SK-N-SH (cell line): ENCODE data around the gene MAP6.
A peak's percentile ranks its signal among the peaks of the same experiment; 100 is the strongest.

Experiments used
- EZH2phosphoT487 ChIP-seq: fragments of 200-600 bp; sonication (generic); IDR thresholded peaks from 2 replicates; pipeline ENCODE4 v1.6.1; 2017; ENCODE audit warnings: low read depth, mixed run types, mild to moderate bottlenecking, antibody characterized with exemption, moderate library complexity, borderline replicate concordance
- JUND ChIP-seq: IDR thresholded peaks from 2 replicates; pipeline ENCODE4 v1.4.0; 2012
- YY1 ChIP-seq: IDR thresholded peaks from 2 replicates; pipeline ENCODE4 v1.4.0; 2012; ENCODE audit warnings: low read depth, mild to moderate bottlenecking
- TF ChIP-seq, protein P1 (sequence below): fragments of 200-600 bp; sonication (generic); IDR thresholded peaks from 2 replicates; pipeline ENCODE4 v1.6.1; 2017; ENCODE audit warnings: antibody characterized with exemption, mild to moderate bottlenecking, moderate library complexity
- TF ChIP-seq, protein P2 (sequence below): IDR thresholded peaks from 2 replicates; pipeline ENCODE4 v1.4.0; 2012; ENCODE audit warnings: low read depth, borderline replicate concordance

DNA sequence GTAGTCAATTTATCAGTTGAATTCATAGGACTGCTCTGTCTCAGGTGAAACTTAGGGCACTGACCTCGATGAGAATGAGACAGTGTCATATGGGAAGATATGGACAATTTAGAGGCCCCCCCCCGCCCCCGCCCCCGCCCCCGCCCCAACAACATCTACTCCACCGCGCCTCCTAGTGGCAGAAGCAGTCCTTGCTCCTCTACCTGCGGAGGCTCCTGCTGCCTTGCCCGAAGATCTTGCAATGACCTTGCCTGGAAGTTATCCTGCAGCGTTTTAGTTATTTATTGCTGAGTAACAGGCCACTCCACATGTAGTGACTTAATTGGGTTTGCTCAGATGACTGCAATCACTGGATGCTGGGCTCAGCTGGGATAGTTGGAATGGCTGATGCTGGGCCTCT, 91.6 kb downstream of the MAP6 start:
- TF ChIP-seq, protein P1, sequence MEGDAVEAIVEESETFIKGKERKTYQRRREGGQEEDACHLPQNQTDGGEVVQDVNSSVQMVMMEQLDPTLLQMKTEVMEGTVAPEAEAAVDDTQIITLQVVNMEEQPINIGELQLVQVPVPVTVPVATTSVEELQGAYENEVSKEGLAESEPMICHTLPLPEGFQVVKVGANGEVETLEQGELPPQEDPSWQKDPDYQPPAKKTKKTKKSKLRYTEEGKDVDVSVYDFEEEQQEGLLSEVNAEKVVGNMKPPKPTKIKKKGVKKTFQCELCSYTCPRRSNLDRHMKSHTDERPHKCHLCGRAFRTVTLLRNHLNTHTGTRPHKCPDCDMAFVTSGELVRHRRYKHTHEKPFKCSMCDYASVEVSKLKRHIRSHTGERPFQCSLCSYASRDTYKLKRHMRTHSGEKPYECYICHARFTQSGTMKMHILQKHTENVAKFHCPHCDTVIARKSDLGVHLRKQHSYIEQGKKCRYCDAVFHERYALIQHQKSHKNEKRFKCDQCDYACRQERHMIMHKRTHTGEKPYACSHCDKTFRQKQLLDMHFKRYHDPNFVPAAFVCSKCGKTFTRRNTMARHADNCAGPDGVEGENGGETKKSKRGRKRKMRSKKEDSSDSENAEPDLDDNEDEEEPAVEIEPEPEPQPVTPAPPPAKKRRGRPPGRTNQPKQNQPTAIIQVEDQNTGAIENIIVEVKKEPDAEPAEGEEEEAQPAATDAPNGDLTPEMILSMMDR = peak; percentile 59
- TF ChIP-seq EZH2phosphoT487 = no peak
- TF ChIP-seq YY1 = no peak
- TF ChIP-seq, protein P2, sequence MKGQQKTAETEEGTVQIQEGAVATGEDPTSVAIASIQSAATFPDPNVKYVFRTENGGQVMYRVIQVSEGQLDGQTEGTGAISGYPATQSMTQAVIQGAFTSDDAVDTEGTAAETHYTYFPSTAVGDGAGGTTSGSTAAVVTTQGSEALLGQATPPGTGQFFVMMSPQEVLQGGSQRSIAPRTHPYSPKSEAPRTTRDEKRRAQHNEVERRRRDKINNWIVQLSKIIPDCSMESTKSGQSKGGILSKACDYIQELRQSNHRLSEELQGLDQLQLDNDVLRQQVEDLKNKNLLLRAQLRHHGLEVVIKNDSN = no peak
- no peak for TF ChIP-seq JUND
